ENCODE results near the gene SELENOO.

DNA sequence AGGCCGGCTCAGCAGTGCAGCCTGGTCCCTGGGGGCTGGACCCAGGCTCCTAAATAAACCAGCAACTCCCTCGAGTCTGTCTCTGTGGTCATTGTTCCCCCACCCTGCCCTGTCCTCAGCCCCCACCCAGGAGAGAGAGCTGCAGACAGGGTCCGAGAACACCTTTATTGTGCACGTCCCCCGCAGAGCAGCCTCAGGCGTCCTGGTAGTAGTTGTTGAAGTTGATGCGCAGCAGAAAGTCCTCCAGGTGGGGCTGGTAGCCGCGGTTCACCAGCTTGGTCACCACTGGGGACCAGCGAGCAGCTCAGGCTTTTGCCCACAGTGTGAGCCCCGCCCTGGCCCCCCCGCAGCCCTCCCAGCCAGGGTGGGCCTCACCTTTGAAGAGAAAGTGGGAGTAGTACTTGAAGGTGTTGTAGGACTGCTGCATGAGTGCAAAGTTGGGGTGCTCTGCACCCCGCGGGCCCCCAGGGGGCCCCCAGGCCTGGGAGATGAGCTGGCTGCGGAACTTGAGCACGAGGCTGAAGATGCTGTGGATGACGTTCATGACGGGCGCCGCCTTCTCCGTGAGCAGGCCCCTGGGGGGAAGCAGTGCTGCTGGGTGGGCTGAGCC is 16.8 kb downstream of the SELENOO start:
- TF ChIP-seq, protein P1, sequence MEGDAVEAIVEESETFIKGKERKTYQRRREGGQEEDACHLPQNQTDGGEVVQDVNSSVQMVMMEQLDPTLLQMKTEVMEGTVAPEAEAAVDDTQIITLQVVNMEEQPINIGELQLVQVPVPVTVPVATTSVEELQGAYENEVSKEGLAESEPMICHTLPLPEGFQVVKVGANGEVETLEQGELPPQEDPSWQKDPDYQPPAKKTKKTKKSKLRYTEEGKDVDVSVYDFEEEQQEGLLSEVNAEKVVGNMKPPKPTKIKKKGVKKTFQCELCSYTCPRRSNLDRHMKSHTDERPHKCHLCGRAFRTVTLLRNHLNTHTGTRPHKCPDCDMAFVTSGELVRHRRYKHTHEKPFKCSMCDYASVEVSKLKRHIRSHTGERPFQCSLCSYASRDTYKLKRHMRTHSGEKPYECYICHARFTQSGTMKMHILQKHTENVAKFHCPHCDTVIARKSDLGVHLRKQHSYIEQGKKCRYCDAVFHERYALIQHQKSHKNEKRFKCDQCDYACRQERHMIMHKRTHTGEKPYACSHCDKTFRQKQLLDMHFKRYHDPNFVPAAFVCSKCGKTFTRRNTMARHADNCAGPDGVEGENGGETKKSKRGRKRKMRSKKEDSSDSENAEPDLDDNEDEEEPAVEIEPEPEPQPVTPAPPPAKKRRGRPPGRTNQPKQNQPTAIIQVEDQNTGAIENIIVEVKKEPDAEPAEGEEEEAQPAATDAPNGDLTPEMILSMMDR (IDR thresholded peaks at IDR 0.05): no peak
- TF ChIP-seq POLR2A (IDR thresholded peaks at IDR 0.05): no peak

Data from thyroid gland (tissue), 4 donors.